Fibroblast of skin of right biceps (primary cell): ENCODE measurements around the gene PARD3.

Experiments used
- DNase-seq: peaks from one replicate; pipeline ENCODE4 v3.0.0-alpha.2; 2013

Gene PARD3

GRCh38 chr10:34235164-34235832 lies 579.8 kb downstream of the PARD3 start:
- DNase-seq = peak; percentile 44

GRCh38 chr10:34232481-34232880 lies 582.6 kb downstream of the PARD3 start:
- no peak for DNase-seq

- DNase-seq = no peak
These were observed 583.5 kb downstream of the PARD3 start for GRCh38 chr10:34231441-34232180.

- DNase-seq = no peak
These were observed 585.2 kb downstream of the PARD3 start for GRCh38 chr10:34229917-34230316.

GRCh38 chr10:34228066-34228465 lies 587.0 kb downstream of the PARD3 start:
- peak; percentile 11 for DNase-seq

- no peak for DNase-seq
These were observed 590.5 kb downstream of the PARD3 start for GRCh38 chr10:34224639-34225038.

- DNase-seq = no peak
These were observed 591.4 kb downstream of the PARD3 start for GRCh38 chr10:34223658-34224057.

- no peak for DNase-seq
These were observed 592.7 kb downstream of the PARD3 start for GRCh38 chr10:34222359-34222758.

GRCh38 chr10:34219753-34220548 lies 595.1 kb downstream of the PARD3 start:
- DNase-seq = no peak

- DNase-seq = no peak
These were observed 597.6 kb downstream of the PARD3 start for GRCh38 chr10:34217524-34217923.

GRCh38 chr10:34216348-34216945 lies 598.6 kb downstream of the PARD3 start:
- no peak for DNase-seq

- DNase-seq = no peak
These were observed 601.3 kb downstream of the PARD3 start for GRCh38 chr10:34213805-34214197.

- DNase-seq = no peak
These were observed 601.8 kb downstream of the PARD3 start for GRCh38 chr10:34213193-34213804.

- no peak for DNase-seq
These were observed 607.8 kb downstream of the PARD3 start for GRCh38 chr10:34207343-34207742.

GRCh38 chr10:34206935-34207268 lies 608.2 kb downstream of the PARD3 start:
- no peak for DNase-seq

GRCh38 chr10:34206078-34206934 lies 608.8 kb downstream of the PARD3 start:
- no peak for DNase-seq

- DNase-seq = no peak
These were observed 609.6 kb downstream of the PARD3 start for GRCh38 chr10:34205452-34205851.

- no peak for DNase-seq
These were observed 611.0 kb downstream of the PARD3 start for GRCh38 chr10:34203966-34204630.

GRCh38 chr10:34200355-34200901 lies 614.7 kb downstream of the PARD3 start:
- DNase-seq = no peak

GRCh38 chr10:34198953-34199352 lies 616.1 kb downstream of the PARD3 start:
- DNase-seq = no peak

- DNase-seq = no peak
These were observed 619.0 kb downstream of the PARD3 start for GRCh38 chr10:34196058-34196433.
